OCI-LY7 (cell line): ENCODE results near the gene RNF111. TPM values are rescaled to one million over a fixed set of nuclear protein-coding genes. Genes with fewer than 3 reads are reported as not detected.
A peak's percentile ranks its signal among the peaks of the same experiment; 100 is the strongest.
"Not testable (repeated sequence)": the region's sequence is repeated elsewhere in the genome, so short reads cannot be mapped to it uniquely, and the experiment has no call there.

Experiments
- BruUV-seq: library from RNA; stranded (reverse); fragments of 400-500 nt; replicated peaks from 2 replicates; lab custom pipeline; 2021; lab: Mats Ljungman, UMichigan
- CTCF ChIA-PET: fragments of 300-600 bp; sonication (Branson Sonifier 250); formaldehyde crosslinking; loops from one replicate; lab custom pipeline; 2022; ENCODE audit warnings: antibody characterized with exemption; ENCODE audit not compliant: unreplicated experiment; lab: Charles Lee
- POLR2A ChIA-PET: fragments of 300-600 bp; sonication (Branson Sonifier 250); formaldehyde crosslinking; loops from one replicate; lab custom pipeline; 2022; ENCODE audit warnings: antibody characterized with exemption; lab: Charles Lee
- DNase-seq: peaks from one replicate; pipeline ENCODE4 v3.0.0-alpha.2; 2015; ENCODE audit warnings: low spot score
- H2AFZ ChIP-seq: fragments of 200-600 bp; sonication (generic), shearing (Covaris generic); 2 replicates; pipeline ENCODE4 v1.6.1; 2014; ENCODE audit warnings: mild to moderate bottlenecking, antibody characterized with exemption, low read length, moderate library complexity
- H3K27ac ChIP-seq: fragments of 200-600 bp; sonication (generic); 2 replicates; pipeline ENCODE4 v1.5.1; 2014; ENCODE audit warnings: mixed run types, low read depth, mild to moderate bottlenecking, moderate library complexity, low read length, inconsistent platforms; ENCODE audit not compliant: poor library complexity, severe bottlenecking
- H3K36me3 ChIP-seq: fragments of 200-600 bp; sonication (generic); 2 replicates; pipeline ENCODE4 v1.6.1; 2014; ENCODE audit warnings: mild to moderate bottlenecking, antibody characterized with exemption, low read length, moderate library complexity, mixed read lengths; ENCODE audit not compliant: insufficient read depth
- H3K4me1 ChIP-seq: fragments of 200-600 bp; sonication (generic); 2 replicates; pipeline ENCODE4 v1.5.1; 2014; ENCODE audit warnings: mild to moderate bottlenecking, low read length; ENCODE audit not compliant: insufficient read depth, poor library complexity, severe bottlenecking
- H3K4me2 ChIP-seq: fragments of 200-600 bp; sonication (generic); 2 replicates; pipeline ENCODE4 v1.6.1; 2014; ENCODE audit warnings: mild to moderate bottlenecking, low read length
- H3K4me3 ChIP-seq: fragments of 200-600 bp; sonication (generic); 2 replicates; pipeline ENCODE4 v1.5.1; 2014; ENCODE audit warnings: mild to moderate bottlenecking, low read depth, low read length; ENCODE audit not compliant: poor library complexity, severe bottlenecking
- H3K79me2 ChIP-seq: fragments of 200-600 bp; sonication (generic); 2 replicates; pipeline ENCODE4 v1.6.1; 2016; ENCODE audit warnings: low read depth, mild to moderate bottlenecking, low read length, moderate library complexity, mixed read lengths; ENCODE audit not compliant: insufficient read depth
- H3K9me2 ChIP-seq: fragments of 200-600 bp; sonication (generic); 2 replicates; pipeline ENCODE4 v1.6.1; 2016; ENCODE audit warnings: mild to moderate bottlenecking, low read length, mixed read lengths; ENCODE audit not compliant: insufficient read depth
- H3K9me3 ChIP-seq: fragments of 200-600 bp; sonication (generic); 2 replicates; pipeline ENCODE4 v1.6.1; 2014; ENCODE audit warnings: mild to moderate bottlenecking, mixed run types, low read length, mixed read lengths
- H4K20me1 ChIP-seq: fragments of 200-600 bp; sonication (generic); 2 replicates; pipeline ENCODE4 v1.6.1; 2014; ENCODE audit warnings: mild to moderate bottlenecking, antibody characterized with exemption, low read length, moderate library complexity, mixed read lengths; ENCODE audit not compliant: insufficient read depth
- intact Hi-C: fragments of 100-400 bp; cut with micrococcal nuclease; formaldehyde crosslinking; loops from one replicate; pipeline ENCODE4 v1.10.0; 2022; ENCODE audit not compliant: unreplicated experiment
- total RNA-seq, 2 experiments: library from RNA; depleted of rRNA in 1 of 2; stranded (reverse); fragments of >200 nt in 1 of 2; shearing (Covaris generic) in 1 of 2; gene quantifications; 2 replicates each; pipeline ENCODE4 v1.2.3, GENCODE V29; 2014 to 2022
- TF ChIP-seq, protein P1 (sequence below): fragments of 200-600 bp; sonication (generic); conservative IDR thresholded peaks from 2 replicates; pipeline ENCODE4 v1.5.1; 2014; ENCODE audit warnings: mild to moderate bottlenecking, antibody characterized with exemption, low read length, moderate library complexity, mixed read lengths

The RNF111 gene
- total RNA-seq, 2 experiments from 2014 or later = 19.2 to 42.7 TPM

- DNase-seq, H3K4me1 ChIP-seq, H3K79me2 ChIP-seq, CTCF ChIA-PET, H3K4me3 ChIP-seq, intact Hi-C loops, H3K4me2 ChIP-seq, BruUV-seq, H4K20me1 ChIP-seq, H3K9me3 ChIP-seq, POLR2A ChIA-PET, H2AFZ ChIP-seq, H3K9me2 ChIP-seq, H3K27ac ChIP-seq: not testable (repeated sequence)
- H3K36me3 ChIP-seq = peaks cover 32% of the 10 kb centered on the region
- TF ChIP-seq, protein P1, sequence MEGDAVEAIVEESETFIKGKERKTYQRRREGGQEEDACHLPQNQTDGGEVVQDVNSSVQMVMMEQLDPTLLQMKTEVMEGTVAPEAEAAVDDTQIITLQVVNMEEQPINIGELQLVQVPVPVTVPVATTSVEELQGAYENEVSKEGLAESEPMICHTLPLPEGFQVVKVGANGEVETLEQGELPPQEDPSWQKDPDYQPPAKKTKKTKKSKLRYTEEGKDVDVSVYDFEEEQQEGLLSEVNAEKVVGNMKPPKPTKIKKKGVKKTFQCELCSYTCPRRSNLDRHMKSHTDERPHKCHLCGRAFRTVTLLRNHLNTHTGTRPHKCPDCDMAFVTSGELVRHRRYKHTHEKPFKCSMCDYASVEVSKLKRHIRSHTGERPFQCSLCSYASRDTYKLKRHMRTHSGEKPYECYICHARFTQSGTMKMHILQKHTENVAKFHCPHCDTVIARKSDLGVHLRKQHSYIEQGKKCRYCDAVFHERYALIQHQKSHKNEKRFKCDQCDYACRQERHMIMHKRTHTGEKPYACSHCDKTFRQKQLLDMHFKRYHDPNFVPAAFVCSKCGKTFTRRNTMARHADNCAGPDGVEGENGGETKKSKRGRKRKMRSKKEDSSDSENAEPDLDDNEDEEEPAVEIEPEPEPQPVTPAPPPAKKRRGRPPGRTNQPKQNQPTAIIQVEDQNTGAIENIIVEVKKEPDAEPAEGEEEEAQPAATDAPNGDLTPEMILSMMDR = peak; percentile 29; the same call in 1 of the 2 replicates
Measured at GRCh38 chr15:59144594-59144993, 157.1 kb downstream of the RNF111 start.

Other genes starting within 250 kb of the RNF111 start
- 61.9 and 68.0 TPM in 2 replicates for gene ADAM10, start 238.0 kb upstream of the RNF111 start, total RNA-seq (2014; rRNA removed; shearing (Covaris generic))
- gene ADAM10, start 238.0 kb upstream of the RNF111 start, total RNA-seq (2022) = 103 and 110 TPM in 2 replicates
- gene MINDY2, start 216.4 kb upstream of the RNF111 start, total RNA-seq (2014; rRNA removed; shearing (Covaris generic)) = 9.9 and 10.5 TPM in 2 replicates
- gene MINDY2, start 216.4 kb upstream of the RNF111 start, total RNA-seq (2022) = 14.1 and 15.7 TPM in 2 replicates
- 103 and 158 TPM in 2 replicates for gene SLTM, start 54.0 kb upstream of the RNF111 start, total RNA-seq (2014; rRNA removed; shearing (Covaris generic))
- 121 and 129 TPM in 2 replicates for gene SLTM, start 54.0 kb upstream of the RNF111 start, total RNA-seq (2022)
- gene CCNB2, start 117.5 kb downstream of the RNF111 start, total RNA-seq (2014; rRNA removed; shearing (Covaris generic)) = 87.9 and 93.9 TPM in 2 replicates
- 128 and 155 TPM in 2 replicates for gene CCNB2, start 117.5 kb downstream of the RNF111 start, total RNA-seq (2022)
- 0.09 TPM in 1 of 2 replicates, not detected in the other for gene LDHAL6B, start 219.2 kb downstream of the RNF111 start, total RNA-seq (2014; rRNA removed; shearing (Covaris generic))
- not detected in 2 replicates for gene LDHAL6B, start 219.2 kb downstream of the RNF111 start, total RNA-seq (2022)